Psoas muscle (tissue), 8 donors: ENCODE measurements around the gene GID8. TPM values are rescaled to one million over a fixed set of nuclear protein-coding genes. Genes with fewer than 3 reads are reported as not detected.

ENCODE experiments used
- ATAC-seq, 4 donors: fragments of 200-7000 bp; cut with Tn5 transposase; one replicate each; pipeline ENCODE4 v1.9.1; 2020; ENCODE audit warnings: moderate library complexity in 3 of 4, mild to moderate bottlenecking in 2 of 4
- DNase-seq, 2 donors: peaks; one replicate each; pipeline ENCODE4 v3.0.0-alpha.2; 2020
- H3K27ac ChIP-seq: fragments of 200-600 bp; one replicate; pipeline ENCODE4 v1.8.0; 2022
- H3K27me3 ChIP-seq, 3 donors: fragments of 200-600 bp in 1 of 3; one replicate each; pipeline versions ENCODE4 v1.6.1 to v1.8.0; 2013 to 2022; ENCODE audit warnings: low read length in 2 of 3, mild to moderate bottlenecking in 2 of 3, moderate library complexity in 1 of 3; ENCODE audit not compliant: insufficient read depth in 3 of 3
- H3K36me3 ChIP-seq, 2 donors: fragments of 200-600 bp in 1 of 2; one replicate each; pipeline versions ENCODE4 v1.6.1 to v1.8.0; 2013 to 2022; ENCODE audit warnings: low read depth in 1 of 2, mild to moderate bottlenecking in 1 of 2, moderate library complexity in 1 of 2; ENCODE audit not compliant: insufficient read depth in 1 of 2
- H3K4me1 ChIP-seq: fragments of 200-600 bp; one replicate; pipeline ENCODE4 v1.8.0; 2022
- H3K4me3 ChIP-seq: fragments of 200-600 bp; one replicate; pipeline ENCODE4 v1.8.0; 2022; ENCODE audit warnings: mild to moderate bottlenecking
- H3K9me3 ChIP-seq: fragments of 200-600 bp; one replicate; pipeline ENCODE4 v1.8.0; 2022
- WGBS, 3 donors: extraction: QIAGEN DNeasy Blood & Tissue Kit; methylation state at CpG; one replicate each; pipeline versions ENCODE4 v1.1.6 to v1.1.7; 2013; 5-methylcytosine and 5-hydroxymethylcytosine counted together
- intact Hi-C, 2 donors: fragments of 100-400 bp; cut with DNase I; formaldehyde crosslinking; loops; one replicate each; pipeline versions ENCODE4 v1.11.0 to v1.14.2; 2022
- polyA plus RNA-seq, 3 donors: library from polyadenylated mRNA; stranded (reverse); fragments of 200-250 nt; gene quantifications; one replicate each; pipeline ENCODE4 v1.2.3, GENCODE V29; 2013
- total RNA-seq, 4 donors: library from RNA; stranded (reverse); fragmentation: NEBNext Ultra II Directional in 2 of 4; extraction: Animal tissue kit (Norgen Biotek cat#: 25700) in 2 of 4; gene quantifications; one replicate each; pipeline versions ENCODE4 v1.2.1 to v1.2.4, GENCODE V29; 2021 to 2023
- TF ChIP-seq, protein P1 (sequence below): fragments of 200-600 bp; IDR thresholded peaks from one replicate; pipeline ENCODE4 v1.8.0; 2022; ENCODE audit warnings: antibody characterized with exemption
- donor health status: healthy with polysubstance abuse.
- donor health status: DM: no; HTN: no; CAD: no; lungs with moderate emphysema.
- donor health status: Bipolar disorder and iron deficiency.
- donor health status: healthy.
- donor health status: DM: yes; HTN: yes; CAD: no.
- donor health status: DM: no; HTN: no; CAD: no.
- donor health status: DM: no; HTN: no; CAD: no.
- donor health status: DM: yes; HTN: yes; CAD: no.

Gene GID8
- total and polyA plus RNA-seq, 7 donors: 7.3 to 15.9 (median 14.2) TPM

DNA sequence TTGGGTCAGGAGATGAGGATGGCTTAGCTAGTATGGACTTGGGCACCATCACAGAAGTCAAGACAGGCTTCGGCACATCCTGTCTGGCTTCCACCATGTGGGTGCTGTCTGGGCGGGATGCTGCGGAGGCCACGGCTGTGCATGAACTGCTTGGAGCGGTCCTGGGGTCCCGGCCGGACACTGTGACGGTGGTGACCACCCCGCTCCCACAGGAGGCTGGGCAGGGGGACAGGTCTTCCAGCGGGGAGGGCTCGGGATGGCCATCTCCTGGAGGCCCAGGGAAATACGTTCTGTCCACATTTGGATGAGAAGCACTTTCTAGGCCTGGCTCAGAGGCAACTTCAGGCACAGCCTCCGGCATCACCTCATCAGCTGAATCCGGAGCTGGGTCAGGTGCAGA is 44.2 kb upstream of the GID8 start:
- DNase-seq: no peak
- H3K4me3 ChIP-seq: no peak overlapping the region
- ATAC-seq: no peak
- no peaks in the 10 kb centered on the region for H3K9me3 ChIP-seq
- no peaks in the 10 kb centered on the region for H3K27me3 ChIP-seq
- no peak overlapping the region for H3K27ac ChIP-seq
- WGBS, 3 donors: 92 to 94% (median 93%) methylated on average over 14 of the region's 14 CpGs
- peaks cover 23 to 79% of the 10 kb centered on the region in 2 donors for H3K36me3 ChIP-seq
- no peaks in the 10 kb centered on the region for H3K4me1 ChIP-seq
- intact Hi-C loops: no loop called here
- TF ChIP-seq, protein P1, sequence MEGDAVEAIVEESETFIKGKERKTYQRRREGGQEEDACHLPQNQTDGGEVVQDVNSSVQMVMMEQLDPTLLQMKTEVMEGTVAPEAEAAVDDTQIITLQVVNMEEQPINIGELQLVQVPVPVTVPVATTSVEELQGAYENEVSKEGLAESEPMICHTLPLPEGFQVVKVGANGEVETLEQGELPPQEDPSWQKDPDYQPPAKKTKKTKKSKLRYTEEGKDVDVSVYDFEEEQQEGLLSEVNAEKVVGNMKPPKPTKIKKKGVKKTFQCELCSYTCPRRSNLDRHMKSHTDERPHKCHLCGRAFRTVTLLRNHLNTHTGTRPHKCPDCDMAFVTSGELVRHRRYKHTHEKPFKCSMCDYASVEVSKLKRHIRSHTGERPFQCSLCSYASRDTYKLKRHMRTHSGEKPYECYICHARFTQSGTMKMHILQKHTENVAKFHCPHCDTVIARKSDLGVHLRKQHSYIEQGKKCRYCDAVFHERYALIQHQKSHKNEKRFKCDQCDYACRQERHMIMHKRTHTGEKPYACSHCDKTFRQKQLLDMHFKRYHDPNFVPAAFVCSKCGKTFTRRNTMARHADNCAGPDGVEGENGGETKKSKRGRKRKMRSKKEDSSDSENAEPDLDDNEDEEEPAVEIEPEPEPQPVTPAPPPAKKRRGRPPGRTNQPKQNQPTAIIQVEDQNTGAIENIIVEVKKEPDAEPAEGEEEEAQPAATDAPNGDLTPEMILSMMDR: no peak

GRCh38 chr20:62894261-62894660 is 43.7 kb upstream of the GID8 start:
- no peak overlapping the region for H3K4me3 ChIP-seq
- no peaks in the 10 kb centered on the region for H3K27me3 ChIP-seq
- ATAC-seq (no peak), DNase-seq (no peak)
- H3K4me1 ChIP-seq: no peaks in the 10 kb centered on the region
- TF ChIP-seq, protein P1: no peak
- no peak overlapping the region for H3K27ac ChIP-seq
- H3K36me3 ChIP-seq: peaks cover 19 to 74% of the 10 kb centered on the region in 2 donors
- WGBS, 3 donors: 89 to 92% (median 89%) methylated on average over 14 of the region's 14 CpGs
- H3K9me3 ChIP-seq: no peaks in the 10 kb centered on the region
- intact Hi-C loops: no loop called here

DNA sequence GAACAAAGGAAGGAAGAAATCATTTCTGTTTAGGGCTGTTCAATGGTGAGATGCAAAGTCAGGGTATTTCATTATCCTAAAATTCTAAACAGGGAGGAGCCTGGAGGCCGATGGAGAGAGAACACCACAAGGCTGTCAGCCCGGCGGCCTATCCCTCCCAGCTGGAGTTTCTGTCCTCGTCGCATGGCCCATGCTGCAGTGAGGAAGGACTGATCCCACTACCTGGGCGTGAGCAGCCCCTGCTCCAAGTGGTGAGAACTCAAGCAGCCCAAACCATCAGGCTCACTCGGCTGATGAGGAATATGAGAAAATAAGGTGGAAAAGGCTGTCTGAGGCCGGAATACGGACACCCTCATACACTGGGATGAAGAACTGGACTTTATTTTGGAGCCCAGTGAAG is 42.4 kb upstream of the GID8 start:
- no peak for ATAC-seq
- TF ChIP-seq, protein P1: no peak
- Histone ChIP-seq H3K4me1 (peaks cover 6% of the 10 kb centered on the region), H3K36me3 (peaks cover 17 to 61% of the 10 kb centered on the region in 2 donors), H3K27ac (no peak overlapping the region), H3K9me3 (no peaks in the 10 kb centered on the region), H3K4me3 (no peak overlapping the region), H3K27me3 (no peaks in the 10 kb centered on the region)
- WGBS, 3 donors: 86 to 90% (median 88%) methylated on average over 9 of the region's 9 CpGs
- intact Hi-C loops: no loop called here
- DNase-seq: no peak

- DNase-seq (no peak), ATAC-seq (no peak)
- Histone ChIP-seq H3K9me3 (no peaks in the 10 kb centered on the region), H3K4me1 (peaks cover 10% of the 10 kb centered on the region), H3K36me3 (peaks cover 16 to 53% of the 10 kb centered on the region in 2 donors), H3K27ac (no peak overlapping the region), H3K4me3 (no peak overlapping the region), H3K27me3 (no peaks in the 10 kb centered on the region)
- intact Hi-C loops: no loop called here
- TF ChIP-seq, protein P1: no peak
- 88 to 94% (median 90%) methylated on average over 16 of the region's 16 CpGs for WGBS, 3 donors
These were observed 41.4 kb upstream of the GID8 start for GRCh38 chr20:62896526-62896925.

- no peak overlapping the region for H3K27ac ChIP-seq
- DNase-seq (no peak), ATAC-seq (no peak)
- H3K27me3 ChIP-seq: no peaks in the 10 kb centered on the region
- H3K4me3 ChIP-seq: no peak overlapping the region
- H3K9me3 ChIP-seq: no peaks in the 10 kb centered on the region
- intact Hi-C loops: no loop called here
- WGBS, 3 donors: 38 to 58% (median 42%) methylated on average over 11 of the region's 11 CpGs
- H3K36me3 ChIP-seq: peaks cover 12 to 53% of the 10 kb centered on the region in 2 donors
- TF ChIP-seq, protein P1: no peak
- H3K4me1 ChIP-seq: peaks cover 10% of the 10 kb centered on the region
These were observed 40.3 kb upstream of the GID8 start for GRCh38 chr20:62897666-62898065.
